ENCODE data around the gene BOD1L1. TPM values are rescaled to one million over a fixed set of nuclear protein-coding genes. Genes with fewer than 3 reads are reported as not detected.
A peak's percentile ranks its signal among the peaks of the same experiment; 100 is the strongest.
"Not testable (repeated sequence)": the region's sequence is repeated elsewhere in the genome, so short reads cannot be mapped to it uniquely, and the experiment has no call there.

BOD1L1 gene
- total RNA-seq, 2 experiments from 2014 or later = 37.7 to 43.1 TPM

DNA sequence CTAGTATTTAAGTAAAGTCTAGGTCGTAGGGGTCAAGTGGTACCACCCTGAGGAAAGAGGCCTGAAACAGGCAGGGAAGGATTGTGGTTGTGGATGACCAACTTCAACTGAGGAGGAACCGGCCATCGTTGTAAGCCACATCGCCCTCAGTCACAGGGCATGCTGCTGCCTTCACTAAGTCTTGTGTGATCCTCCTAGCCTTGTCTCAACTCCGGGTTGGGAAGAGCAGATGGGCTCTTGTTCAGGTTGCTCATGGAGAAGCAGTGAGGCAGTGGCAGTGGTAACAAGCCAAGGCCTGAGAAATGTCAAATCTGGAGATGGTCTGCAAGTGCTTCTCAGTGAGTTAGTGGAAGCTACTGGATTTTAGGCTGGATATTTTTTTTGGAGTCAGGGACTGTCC lies 60.4 kb downstream of the BOD1L1 start:
- H3K27me3 Mint-ChIP-seq = no peaks in the 10 kb centered on the region
- H3K9me3 Mint-ChIP-seq = no peaks in the 10 kb centered on the region
- H3K36me3 Mint-ChIP-seq (ENCODE audit: low read depth) = peaks cover 33% of the 10 kb centered on the region
- H3K27ac Mint-ChIP-seq = no peak overlapping the region
- H3K4me3 Mint-ChIP-seq = no peak overlapping the region
- ChIA-PET POLR2A (no interaction called here), CTCF (no interaction called here)
- H3K4me1 Mint-ChIP-seq = no peaks in the 10 kb centered on the region
- no peak for DNase-seq

DNA sequence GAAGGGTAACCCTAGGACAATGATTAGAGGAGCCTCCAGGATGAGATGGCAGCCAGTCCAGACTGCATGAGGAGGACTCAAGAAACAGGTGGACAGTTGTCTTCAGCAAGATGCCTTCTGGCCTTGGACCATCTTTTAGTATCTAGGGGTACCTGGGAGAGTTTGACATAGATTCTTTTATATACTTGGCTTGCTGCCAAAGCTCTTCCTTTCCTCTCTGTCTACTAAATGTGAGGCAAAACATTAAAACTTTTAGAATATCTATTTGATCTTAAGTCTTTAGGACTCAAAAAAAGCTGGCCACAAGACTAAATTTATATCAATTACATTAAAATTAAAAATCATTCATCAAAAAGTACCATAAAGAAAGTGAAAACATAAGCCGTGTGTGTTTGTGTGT lies 64.6 kb downstream of the BOD1L1 start:
- no peak for DNase-seq
- H3K36me3 Mint-ChIP-seq (ENCODE audit: low read depth) = peaks cover 7% of the 10 kb centered on the region
- peaks cover 6% of the 10 kb centered on the region for H3K27me3 Mint-ChIP-seq
- H3K4me3 Mint-ChIP-seq = no peak overlapping the region
- CTCF ChIA-PET = no interaction called here
- POLR2A ChIA-PET = no interaction called here
- no peaks in the 10 kb centered on the region for H3K9me3 Mint-ChIP-seq
- no peaks in the 10 kb centered on the region for H3K4me1 Mint-ChIP-seq
- no peak overlapping the region for H3K27ac Mint-ChIP-seq

DNA sequence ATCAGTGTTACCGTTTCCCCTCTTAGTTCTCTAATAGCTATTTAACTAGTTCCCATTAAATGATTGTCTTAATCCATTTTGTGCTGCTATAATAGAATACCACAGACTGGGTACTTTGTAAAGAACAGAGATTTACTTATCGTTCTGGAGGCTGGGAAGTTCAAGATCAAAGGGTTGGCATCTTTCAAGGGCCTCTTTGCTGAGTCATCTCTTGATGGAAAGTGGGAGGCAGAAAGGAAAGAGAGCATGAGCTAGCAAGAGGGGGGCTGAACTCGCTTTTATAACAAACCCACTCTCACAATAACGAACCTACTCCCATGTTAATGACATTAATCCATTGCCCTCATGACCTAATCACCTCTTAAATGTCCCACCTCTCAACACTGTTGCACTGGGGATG lies 65.9 kb downstream of the BOD1L1 start:
- CTCF ChIA-PET = no interaction called here
- H3K4me1 Mint-ChIP-seq = no peaks in the 10 kb centered on the region
- H3K36me3 Mint-ChIP-seq (ENCODE audit: low read depth) = peaks cover 6% of the 10 kb centered on the region
- POLR2A ChIA-PET = no interaction called here
- DNase-seq = no peak
- no peak overlapping the region for H3K27ac Mint-ChIP-seq
- H3K9me3 Mint-ChIP-seq = no peaks in the 10 kb centered on the region
- H3K4me3 Mint-ChIP-seq = no peak overlapping the region
- peaks cover 14% of the 10 kb centered on the region for H3K27me3 Mint-ChIP-seq

GRCh38 chr4:13560111-13560510 lies 67.4 kb downstream of the BOD1L1 start:
- POLR2A ChIA-PET; DNase-seq; H3K27ac Mint-ChIP-seq; H3K36me3 Mint-ChIP-seq (ENCODE audit: low read depth); H3K4me1 Mint-ChIP-seq; H3K4me3 Mint-ChIP-seq; H3K9me3 Mint-ChIP-seq; CTCF ChIA-PET: not testable (repeated sequence)
- H3K27me3 Mint-ChIP-seq = peaks cover 15% of the 10 kb centered on the region

DNA sequence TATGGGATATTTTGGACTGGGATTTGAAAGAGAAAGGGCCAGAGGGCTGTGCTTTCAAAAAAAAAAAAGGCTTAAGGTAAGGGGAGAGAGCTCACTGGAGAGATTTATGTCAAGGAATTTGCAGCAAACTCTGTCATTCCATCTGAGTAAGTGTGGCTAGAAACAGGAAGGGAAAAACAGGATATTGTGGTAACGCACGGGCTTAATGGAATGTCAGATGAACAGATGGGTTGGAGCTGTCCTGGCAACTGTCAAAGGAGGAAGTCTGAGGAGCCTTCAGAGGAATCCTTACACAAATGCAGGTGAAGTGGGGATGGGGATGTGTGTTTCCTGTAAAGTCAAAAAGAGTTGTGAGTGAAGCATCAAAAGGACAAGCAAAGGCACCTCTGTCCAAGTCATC lies 68.1 kb downstream of the BOD1L1 start:
- Mint-ChIP-seq H3K27me3 (peaks cover 15% of the 10 kb centered on the region), H3K4me1 (no peaks in the 10 kb centered on the region), H3K27ac (no peak overlapping the region), H3K9me3 (no peaks in the 10 kb centered on the region), H3K36me3 (ENCODE audit: low read depth) (no peaks in the 10 kb centered on the region), H3K4me3 (no peak overlapping the region)
- POLR2A ChIA-PET = interaction anchor here (0.7 kb wide), 1 partner anchor 32 kb away, joined by 3 read pairs; no protein-coding TSS in a partner anchor
- CTCF ChIA-PET = interaction anchor here (0.6 kb wide), 1 partner anchor 923 kb away, joined by 3 read pairs; no protein-coding TSS in a partner anchor
- DNase-seq = no peak

DNA sequence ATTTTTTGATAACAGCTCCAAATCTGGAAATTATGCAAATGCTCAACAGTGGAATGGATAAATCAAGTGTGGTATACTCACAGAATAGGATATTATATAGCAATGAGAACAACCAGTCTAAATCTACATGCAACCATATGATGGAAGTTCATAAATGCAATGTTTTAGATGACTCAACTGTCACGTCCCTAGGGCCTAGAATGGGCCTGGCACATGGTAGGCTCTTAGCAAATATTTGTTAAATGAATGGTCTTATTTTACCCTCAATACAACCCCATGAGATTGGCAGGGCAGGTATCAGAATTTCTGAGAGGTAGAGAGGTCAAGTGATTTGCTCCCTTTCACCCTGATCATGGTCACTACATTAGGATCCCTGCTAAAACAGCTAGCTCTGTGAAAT lies 68.6 kb downstream of the BOD1L1 start:
- POLR2A ChIA-PET = no interaction called here
- Mint-ChIP-seq H3K27ac (no peak overlapping the region), H3K36me3 (ENCODE audit: low read depth) (no peaks in the 10 kb centered on the region), H3K4me3 (no peak overlapping the region), H3K27me3 (peaks cover 15% of the 10 kb centered on the region), H3K4me1 (no peaks in the 10 kb centered on the region), H3K9me3 (no peaks in the 10 kb centered on the region)
- CTCF ChIA-PET = no interaction called here
- no peak for DNase-seq

DNA sequence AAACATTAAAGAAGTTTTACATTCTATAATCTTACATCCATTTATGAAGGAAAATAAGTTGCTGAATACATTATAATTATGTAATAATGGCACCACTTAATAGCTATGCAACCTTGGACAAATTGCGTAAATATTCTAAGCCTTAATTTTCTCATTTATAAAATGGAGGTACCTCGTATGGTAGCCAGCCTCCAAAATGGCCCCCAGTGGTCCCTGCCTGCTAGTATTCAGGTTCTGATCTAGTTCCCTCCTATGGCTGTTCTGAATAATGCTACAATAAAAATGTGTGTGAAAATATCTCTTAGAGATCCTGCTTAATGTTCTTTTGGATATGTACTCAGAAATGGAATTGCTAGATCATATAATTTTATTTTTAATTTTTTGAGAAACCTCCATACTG lies 72.2 kb downstream of the BOD1L1 start:
- no peak for DNase-seq
- ChIA-PET CTCF (no interaction called here), POLR2A (no interaction called here)
- Mint-ChIP-seq H3K4me1 (no peaks in the 10 kb centered on the region), H3K27ac (no peak overlapping the region), H3K9me3 (no peaks in the 10 kb centered on the region), H3K27me3 (peaks cover 39% of the 10 kb centered on the region), H3K36me3 (ENCODE audit: low read depth) (no peaks in the 10 kb centered on the region), H3K4me3 (no peak overlapping the region)

DNA sequence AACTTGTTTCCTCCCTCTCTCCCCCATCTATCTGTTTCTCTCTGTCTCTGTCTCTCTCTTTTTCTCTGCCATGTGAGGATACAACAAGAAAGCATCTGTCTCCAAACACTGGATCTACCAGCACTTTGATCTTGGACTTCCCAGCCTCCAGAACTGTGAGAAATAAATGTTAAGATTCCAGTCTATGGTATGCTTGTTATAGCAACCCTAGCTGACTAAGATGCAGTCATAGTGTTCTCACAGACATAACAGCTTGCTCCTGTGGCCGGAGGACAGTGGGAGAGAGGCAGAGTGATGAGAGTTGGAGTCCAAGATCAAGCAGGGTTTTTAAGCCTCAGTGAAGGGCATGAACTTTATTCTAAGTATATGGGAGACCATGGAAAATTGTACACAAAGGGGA lies 74.4 kb downstream of the BOD1L1 start:
- POLR2A ChIA-PET = no interaction called here
- H3K27ac Mint-ChIP-seq = no peak overlapping the region
- peaks cover 11% of the 10 kb centered on the region for H3K4me1 Mint-ChIP-seq
- DNase-seq = no peak
- H3K36me3 Mint-ChIP-seq (ENCODE audit: low read depth) = no peaks in the 10 kb centered on the region
- H3K9me3 Mint-ChIP-seq = no peaks in the 10 kb centered on the region
- CTCF ChIA-PET = no interaction called here
- H3K4me3 Mint-ChIP-seq = no peak overlapping the region
- H3K27me3 Mint-ChIP-seq = peaks cover 51% of the 10 kb centered on the region

DNA sequence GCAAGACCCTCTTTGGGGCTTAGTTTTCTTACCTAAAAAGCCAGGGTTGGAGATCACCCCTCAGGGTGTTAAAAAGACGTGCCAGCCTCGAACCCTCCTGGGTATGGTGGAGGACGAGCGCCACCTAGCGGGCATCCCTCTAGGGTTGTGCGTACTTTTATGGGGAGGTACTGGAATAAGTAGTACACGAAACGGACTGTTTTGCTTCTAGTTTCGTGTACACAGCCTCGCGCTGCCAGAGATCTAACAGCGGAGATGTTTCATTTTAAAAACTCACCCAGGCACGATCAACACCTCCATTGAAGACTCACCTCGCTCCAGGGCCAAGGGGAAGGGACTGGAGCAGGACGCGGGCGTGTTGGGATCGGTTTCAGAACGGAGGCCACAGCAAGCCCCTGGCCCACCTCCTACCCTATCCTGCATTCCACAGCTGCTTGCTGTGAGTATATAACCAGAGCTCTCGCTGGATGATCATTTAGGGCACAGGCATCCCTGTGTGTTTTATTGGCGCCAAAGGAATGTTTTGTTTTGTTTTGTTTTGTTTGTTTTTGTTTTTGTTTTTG lies 78.5 kb downstream of the BOD1L1 start:
- Mint-ChIP-seq H3K27ac (no peak overlapping the region), H3K4me1 (peaks cover 30% of the 10 kb centered on the region), H3K4me3 (peak overlapping the region; percentile 57), H3K36me3 (ENCODE audit: low read depth) (peaks cover 8% of the 10 kb centered on the region), H3K9me3 (peaks cover 3% of the 10 kb centered on the region), H3K27me3 (peaks cover 66% of the 10 kb centered on the region)
- POLR2A ChIA-PET = no interaction called here
- CTCF ChIA-PET = no interaction called here
- peak; percentile 84 for DNase-seq

DNA sequence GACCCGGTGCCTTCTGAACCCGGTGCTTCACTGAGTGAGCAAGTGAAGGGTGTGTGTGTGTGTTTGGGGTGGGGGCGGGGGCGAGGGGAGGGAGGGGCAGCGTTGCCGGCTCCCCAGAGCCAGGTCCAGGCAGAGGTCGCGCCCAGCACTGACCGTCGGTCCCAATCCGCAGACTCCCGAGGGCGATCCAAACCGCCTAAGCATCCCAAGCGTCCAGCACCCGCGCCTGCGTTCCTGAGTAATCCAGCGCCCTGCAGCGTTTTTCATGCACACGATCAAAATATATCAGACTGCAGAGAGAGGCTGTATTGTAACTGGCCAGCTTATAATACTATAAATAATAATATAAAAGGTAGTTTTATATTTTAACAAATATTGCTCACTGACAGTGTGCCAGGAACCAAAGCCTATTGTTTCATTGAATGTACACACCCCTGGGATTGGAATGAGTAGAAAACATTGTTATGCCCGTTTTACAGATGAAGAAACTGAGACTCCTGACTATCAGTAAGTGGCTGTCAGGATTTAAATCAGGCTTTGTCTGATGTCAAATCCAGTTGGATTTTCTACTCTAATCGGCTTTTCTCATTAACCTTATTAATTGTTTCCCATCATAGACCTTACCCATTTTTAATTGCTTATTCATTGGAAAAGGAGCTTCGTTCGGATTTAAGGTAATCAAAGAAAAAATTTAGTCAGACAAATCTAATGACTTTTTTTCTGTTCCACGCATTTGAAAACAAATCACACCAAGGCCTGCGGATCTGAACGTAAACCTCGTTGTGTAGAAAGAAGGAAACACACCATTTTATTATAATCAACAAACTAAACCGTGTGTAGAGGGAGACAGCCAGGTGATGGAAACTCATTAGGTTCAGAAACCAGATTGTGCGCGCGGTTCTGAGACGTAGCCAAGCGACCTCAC lies 79.2 kb downstream of the BOD1L1 start:
- no peak for DNase-seq
- H3K36me3 Mint-ChIP-seq (ENCODE audit: low read depth) = peaks cover 8% of the 10 kb centered on the region
- H3K9me3 Mint-ChIP-seq = peaks cover 3% of the 10 kb centered on the region
- POLR2A ChIA-PET = no interaction called here
- no peak overlapping the region for H3K27ac Mint-ChIP-seq
- H3K4me1 Mint-ChIP-seq = peaks cover 33% of the 10 kb centered on the region
- peaks cover 70% of the 10 kb centered on the region for H3K27me3 Mint-ChIP-seq
- CTCF ChIA-PET = no interaction called here
- peak overlapping the region; percentile 57 for H3K4me3 Mint-ChIP-seq

DNA sequence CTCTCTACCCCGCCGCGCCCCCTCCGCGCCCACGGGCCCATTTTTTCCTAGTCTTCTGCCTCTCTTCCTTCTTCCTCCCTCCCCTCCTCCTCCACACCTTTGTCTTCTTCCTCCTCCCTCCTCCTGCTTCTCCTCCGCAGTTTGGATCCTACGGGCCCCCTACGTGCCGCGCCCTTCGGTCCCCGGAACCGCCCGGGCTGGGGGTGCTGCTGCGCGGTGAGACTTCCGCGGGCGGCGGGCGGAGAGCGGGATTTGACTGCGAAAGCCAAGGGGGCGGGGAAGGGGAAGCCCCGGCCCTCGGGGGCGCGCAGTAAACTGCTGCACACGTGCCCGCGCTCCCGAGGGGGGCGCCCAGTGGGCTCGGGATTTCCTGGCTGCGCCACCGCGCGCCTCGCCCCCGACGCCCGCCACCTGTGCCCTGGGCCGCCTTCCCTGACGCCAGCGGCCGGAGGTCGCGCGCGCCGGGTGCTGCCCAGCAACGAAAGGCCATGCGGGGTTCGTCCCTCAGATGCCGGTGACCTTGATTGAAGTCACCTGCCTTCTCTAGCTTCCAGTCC lies 80.0 kb downstream of the BOD1L1 start:
- CTCF ChIA-PET = no interaction called here
- no peak for DNase-seq
- Mint-ChIP-seq H3K4me1 (peaks cover 35% of the 10 kb centered on the region), H3K36me3 (ENCODE audit: low read depth) (peaks cover 10% of the 10 kb centered on the region), H3K9me3 (peaks cover 3% of the 10 kb centered on the region), H3K27ac (no peak overlapping the region), H3K27me3 (peaks cover 72% of the 10 kb centered on the region), H3K4me3 (peak overlapping the region; percentile 69)
- POLR2A ChIA-PET = no interaction called here

DNA sequence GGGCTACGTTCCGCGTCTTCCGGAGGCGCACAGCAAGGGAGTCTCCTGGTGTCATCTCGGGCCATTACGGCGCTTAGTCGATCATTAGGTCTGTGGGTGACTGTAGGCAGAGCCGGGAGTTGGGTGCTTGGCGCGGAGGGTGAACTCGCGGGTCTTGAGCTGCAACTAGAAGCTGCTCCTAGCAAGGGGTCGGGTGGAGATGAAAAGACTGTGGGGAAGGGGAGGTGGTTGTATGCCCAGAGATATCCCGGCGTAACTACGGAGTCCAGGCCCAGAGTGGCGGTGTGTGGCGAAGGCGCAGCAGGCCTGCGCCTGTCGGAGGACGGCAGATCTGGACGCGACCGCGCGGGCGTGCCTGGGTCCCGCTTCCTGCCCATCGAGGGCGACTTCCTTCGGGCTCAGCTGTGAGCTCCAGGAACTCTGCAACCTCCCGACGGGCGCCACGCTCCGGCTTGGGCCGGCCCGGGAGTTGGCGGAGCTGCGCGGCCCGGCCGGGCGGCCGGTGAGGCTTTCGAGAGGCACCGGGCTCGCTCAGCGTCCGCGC lies 80.5 kb downstream of the BOD1L1 start:
- Mint-ChIP-seq H3K9me3 (peaks cover 3% of the 10 kb centered on the region), H3K36me3 (ENCODE audit: low read depth) (peaks cover 10% of the 10 kb centered on the region), H3K4me1 (peaks cover 35% of the 10 kb centered on the region), H3K4me3 (peak overlapping the region; percentile 69), H3K27ac (peak overlapping the region; percentile 82), H3K27me3 (peaks cover 69% of the 10 kb centered on the region)
- no peak for DNase-seq
- ChIA-PET CTCF (no interaction called here), POLR2A (no interaction called here)

GRCh38 chr4:13546142-13546940 lies 81.2 kb downstream of the BOD1L1 start:
- peak overlapping the region; percentile 82 for H3K27ac Mint-ChIP-seq
- ChIA-PET CTCF (no interaction called here), POLR2A (no interaction called here)
- H3K27me3 Mint-ChIP-seq = peaks cover 68% of the 10 kb centered on the region
- H3K9me3 Mint-ChIP-seq = peaks cover 3% of the 10 kb centered on the region
- H3K4me3 Mint-ChIP-seq = peak overlapping the region; percentile 69
- H3K36me3 Mint-ChIP-seq (ENCODE audit: low read depth) = peaks cover 10% of the 10 kb centered on the region
- H3K4me1 Mint-ChIP-seq = peaks cover 35% of the 10 kb centered on the region
- no peak for DNase-seq

Measured in activated CD4-positive, alpha-beta T cell treated with anti-CD3 and anti-CD28 coated beads, Interleukin-2, amount 10 ng/mL, durations not matched to agents 7 days and 5 days (primary cell).